ENCODE data around the gene CENPN. TPM values are rescaled to one million over a fixed set of nuclear protein-coding genes. Genes with fewer than 3 reads are reported as not detected.

Gene CENPN
- polyA plus RNA-seq, 2 of the 4 experiments (the other 2 are of a cell fraction): 82.6 to 101 TPM

GRCh38 chr16:80976946-80977345 is 30.1 kb upstream of the CENPN start:
- Histone ChIP-seq H3K9me3 (no peaks in the 10 kb centered on the region), H3K4me2 (no peak overlapping the region), H3K4me1 (peaks cover 10% of the 10 kb centered on the region), H3K4me3 (no peak overlapping the region), H3K27ac (no peak overlapping the region)
- WGBS (ENCODE audit: missing lambda C conversion rate): 83% methylated on average over 1 of the region's 1 CpG
- ChIA-PET POLR2A (no interaction called here), CTCF (interaction anchor here (0.6 to 1.0 kb wide), 2 partner anchors 27 to 618 kb away, joined by 3 read pairs; no protein-coding TSS in a partner anchor)
- no peak for DNase-seq (ENCODE audit: low read depth in 1 of 2, low spot score in 1 of 2)
- ATAC-seq: no peak
- TF ChIP-seq BCL3 (IDR thresholded peaks at IDR 0.05) (no peak), GATA3 (IDR thresholded peaks at IDR 0.05; ENCODE audit: borderline replicate concordance) (no peak), RNF2 (IDR thresholded peaks at IDR 0.05; ENCODE audit: borderline replicate concordance, low read depth) (no peak), ZSCAN20 (CRISPR knock-in tag; IDR thresholded peaks at IDR 0.05) (no peak), FOSL2 (IDR thresholded peaks at IDR 0.05) (no peak), FOSL2 (CRISPR knock-in tag; IDR thresholded peaks at IDR 0.05) (no peak), POLR2AphosphoS2 (conservative IDR thresholded peaks at IDR 0.05; ENCODE audit: low read length) (no peak), PHF8 (IDR thresholded peaks at IDR 0.05; ENCODE audit: borderline replicate concordance, low read depth) (no peak), CTCF (IDR thresholded peaks at IDR 0.05) (no peak), HOXA7 (CRISPR knock-in tag; IDR thresholded peaks at IDR 0.05) (no peak), MAFK (IDR thresholded peaks at IDR 0.05; ENCODE audit: partially characterized antibody) (no peak), EHMT2 (IDR thresholded peaks at IDR 0.05; ENCODE audit: low read depth) (no peak), SREBF2 (IDR thresholded peaks at IDR 0.05) (no peak), ZC3H11A (IDR thresholded peaks at IDR 0.05) (no peak), JUN (IDR thresholded peaks at IDR 0.05) (no peak)
- FAIRE-seq: no peak

- FAIRE-seq (no peak), ATAC-seq (no peak), DNase-seq (ENCODE audit: low read depth in 1 of 2, low spot score in 1 of 2) (no peak)
- Histone ChIP-seq H3K4me1 (peaks cover 27% of the 10 kb centered on the region), H3K27ac (no peak overlapping the region), H3K9me3 (no peaks in the 10 kb centered on the region), H3K4me3 (no peak overlapping the region), H3K4me2 (no peak overlapping the region)
- TF ChIP-seq ZSCAN20 (CRISPR knock-in tag; IDR thresholded peaks at IDR 0.05) (no peak), CEBPB (IDR thresholded peaks at IDR 0.05) (no peak), MAX (IDR thresholded peaks at IDR 0.05) (no peak), HOXB13 (CRISPR knock-in tag; IDR thresholded peaks at IDR 0.05; ENCODE audit: low read depth) (no peak), HDAC2 (IDR thresholded peaks at IDR 0.05) (no peak), ATOH8 (CRISPR knock-in tag; IDR thresholded peaks at IDR 0.05; ENCODE audit: low read depth) (no peak), PHF8 (IDR thresholded peaks at IDR 0.05; ENCODE audit: borderline replicate concordance, low read depth) (no peak), TP53 (CRISPR knock-in tag; IDR thresholded peaks at IDR 0.05) (no peak), SMC3 (IDR thresholded peaks at IDR 0.05) (no peak), CTCF (IDR thresholded peaks at IDR 0.05) (no peak), RARB (CRISPR knock-in tag; IDR thresholded peaks at IDR 0.05) (no peak), REST (IDR thresholded peaks at IDR 0.05) (no peak), KDM5A (IDR thresholded peaks at IDR 0.05) (no peak), MAFK (IDR thresholded peaks at IDR 0.05; ENCODE audit: partially characterized antibody) (no peak), POLR2AphosphoS2 (conservative IDR thresholded peaks at IDR 0.05; ENCODE audit: low read length) (no peak), BCL3 (IDR thresholded peaks at IDR 0.05) (no peak)
- POLR2A ChIA-PET: no interaction called here
- CTCF ChIA-PET: interaction anchor here (1.2 kb wide), 1 partner anchor 24 kb away, joined by 6 read pairs; no protein-coding TSS in a partner anchor
Observed at GRCh38 chr16:80981103-80981502, 25.9 kb upstream of the CENPN start.

All from A549 (cell line).